H1 (cell line): ENCODE measurements around the gene PMS1. TPM values are rescaled to one million over a fixed set of nuclear protein-coding genes. Genes with fewer than 3 reads are reported as not detected.
A peak's percentile ranks its signal among the peaks of the same experiment; 100 is the strongest.

Source experiments
- JUND ChIP-seq: IDR thresholded peaks from 2 replicates; pipeline ENCODE4 v1.6.1; 2011; ENCODE audit warnings: mild to moderate bottlenecking, improper control_type of control experiment, low read length
- KDM5A ChIP-seq: fragments of 200-600 bp; IDR thresholded peaks from 2 replicates; pipeline ENCODE4 v1.7.1; 2012; ENCODE audit warnings: mild to moderate bottlenecking, low read length, inconsistent platforms, mixed read lengths
- NANOG ChIP-seq: IDR thresholded peaks from 2 replicates; pipeline ENCODE4 v1.6.1; 2011; ENCODE audit warnings: low read length, low read depth, mild to moderate bottlenecking, inconsistent platforms; ENCODE audit not compliant: insufficient read depth, poor library complexity, severe bottlenecking
- POLR2A ChIP-seq, 2 experiments: IDR thresholded peaks; 1 replicate in 1 of 2; 2 replicates in 1 of 2; pipeline ENCODE4 v1.6.1; 2011; ENCODE audit warnings: low read depth in 2 of 2, low read length in 2 of 2, mild to moderate bottlenecking in 2 of 2; ENCODE audit errors: control extremely low read depth in 1 of 2
- polyA plus RNA-seq, 7 experiments: library from polyadenylated mRNA; depleted of rRNA in 3 of 7; stranded (reverse) in 5 of 7; unstranded in 2 of 7; fragments of >200 nt in 5 of 7; fragments of 200-250 nt in 2 of 7; gene quantifications; 1 replicate in 5 of 7; 2 replicates in 1 of 7; 4 replicates in 1 of 7; pipeline versions ENCODE4 v1.2.1 to v1.2.3, GENCODE V29; 2011 to 2013; ENCODE audit warnings: missing spikeins in 2 of 7, mixed read lengths in 2 of 7
- total RNA-seq: library from RNA; stranded (reverse); fragmentation: NEBNext Ultra II Directional; extraction: Animal tissue kit (Norgen Biotek cat#: 25700); gene quantifications from 2 replicates; pipeline ENCODE4 v1.2.1, GENCODE V29; 2021
- TF ChIP-seq, protein P1 (sequence below): fragments of 300-600 bp; sonication (generic); IDR thresholded peaks from 2 replicates; pipeline ENCODE4 v1.7.1; 2012; ENCODE audit warnings: low read length, moderate library complexity, mild to moderate bottlenecking, inconsistent platforms; ENCODE audit not compliant: insufficient replicate concordance
- TF ChIP-seq, protein P2 (sequence below): IDR thresholded peaks from 2 replicates; pipeline ENCODE4 v1.6.1; 2012; ENCODE audit warnings: inconsistent platforms
- TF ChIP-seq, protein P3 (sequence below): IDR thresholded peaks from 2 replicates; pipeline ENCODE4 v1.6.1; 2012; ENCODE audit warnings: low read length, inconsistent platforms

Gene PMS1
- total and polyA plus RNA-seq, 2 of the 8 experiments (the other 6 are each of a cell fraction or from before 2014, with no cell fraction given): 13.1 to 59.7 TPM

DNA sequence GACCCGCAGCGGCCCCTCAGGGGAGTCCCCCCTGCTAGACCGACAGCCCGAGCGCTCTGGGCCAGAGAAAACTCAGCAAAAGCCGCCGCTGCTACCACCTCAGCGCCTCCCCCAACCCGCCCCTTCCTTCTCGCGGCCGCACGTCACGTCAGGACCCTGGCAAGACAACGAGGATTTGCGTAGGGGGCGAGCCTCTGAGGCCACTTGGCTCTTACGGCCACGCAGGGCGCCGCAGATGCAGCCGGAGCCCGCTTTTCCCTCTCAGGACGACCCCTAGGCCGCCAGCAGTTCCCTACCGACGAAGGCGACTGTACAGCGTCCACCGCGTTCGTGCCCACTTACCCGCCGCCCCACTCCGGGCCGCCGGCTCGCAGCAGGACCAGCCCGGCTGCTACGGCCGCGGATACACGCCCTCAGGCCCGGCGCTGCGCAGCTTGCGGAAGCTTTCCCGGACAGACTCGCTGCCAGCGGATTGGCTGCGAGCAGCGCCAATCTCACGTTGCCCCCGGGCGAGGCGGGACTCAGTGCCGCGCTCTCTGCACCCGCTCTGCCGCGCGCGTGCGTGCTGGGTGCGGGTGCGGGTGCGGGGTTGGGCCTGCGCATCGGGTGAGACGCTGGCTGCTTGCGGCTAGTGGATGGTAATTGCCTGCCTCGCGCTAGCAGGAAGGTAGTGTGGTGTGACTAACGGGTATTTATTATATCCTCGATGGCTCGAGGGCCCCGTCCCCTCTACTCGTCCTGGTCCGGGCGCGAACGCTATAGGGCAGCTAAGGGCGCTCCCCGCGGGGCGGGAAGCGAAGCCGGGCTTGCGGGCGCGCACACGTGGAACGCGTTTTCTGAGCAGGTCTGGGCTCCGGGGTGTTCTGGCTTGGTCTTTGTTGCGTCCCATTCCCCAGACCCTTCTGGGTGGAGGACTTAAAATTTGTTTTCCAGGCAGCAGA is at the start of gene PMS1, which contains the start of gene ORMDL1 (continued):
- no peak for TF ChIP-seq NANOG
- TF ChIP-seq KDM5A: no peak
- TF ChIP-seq, protein P1, sequence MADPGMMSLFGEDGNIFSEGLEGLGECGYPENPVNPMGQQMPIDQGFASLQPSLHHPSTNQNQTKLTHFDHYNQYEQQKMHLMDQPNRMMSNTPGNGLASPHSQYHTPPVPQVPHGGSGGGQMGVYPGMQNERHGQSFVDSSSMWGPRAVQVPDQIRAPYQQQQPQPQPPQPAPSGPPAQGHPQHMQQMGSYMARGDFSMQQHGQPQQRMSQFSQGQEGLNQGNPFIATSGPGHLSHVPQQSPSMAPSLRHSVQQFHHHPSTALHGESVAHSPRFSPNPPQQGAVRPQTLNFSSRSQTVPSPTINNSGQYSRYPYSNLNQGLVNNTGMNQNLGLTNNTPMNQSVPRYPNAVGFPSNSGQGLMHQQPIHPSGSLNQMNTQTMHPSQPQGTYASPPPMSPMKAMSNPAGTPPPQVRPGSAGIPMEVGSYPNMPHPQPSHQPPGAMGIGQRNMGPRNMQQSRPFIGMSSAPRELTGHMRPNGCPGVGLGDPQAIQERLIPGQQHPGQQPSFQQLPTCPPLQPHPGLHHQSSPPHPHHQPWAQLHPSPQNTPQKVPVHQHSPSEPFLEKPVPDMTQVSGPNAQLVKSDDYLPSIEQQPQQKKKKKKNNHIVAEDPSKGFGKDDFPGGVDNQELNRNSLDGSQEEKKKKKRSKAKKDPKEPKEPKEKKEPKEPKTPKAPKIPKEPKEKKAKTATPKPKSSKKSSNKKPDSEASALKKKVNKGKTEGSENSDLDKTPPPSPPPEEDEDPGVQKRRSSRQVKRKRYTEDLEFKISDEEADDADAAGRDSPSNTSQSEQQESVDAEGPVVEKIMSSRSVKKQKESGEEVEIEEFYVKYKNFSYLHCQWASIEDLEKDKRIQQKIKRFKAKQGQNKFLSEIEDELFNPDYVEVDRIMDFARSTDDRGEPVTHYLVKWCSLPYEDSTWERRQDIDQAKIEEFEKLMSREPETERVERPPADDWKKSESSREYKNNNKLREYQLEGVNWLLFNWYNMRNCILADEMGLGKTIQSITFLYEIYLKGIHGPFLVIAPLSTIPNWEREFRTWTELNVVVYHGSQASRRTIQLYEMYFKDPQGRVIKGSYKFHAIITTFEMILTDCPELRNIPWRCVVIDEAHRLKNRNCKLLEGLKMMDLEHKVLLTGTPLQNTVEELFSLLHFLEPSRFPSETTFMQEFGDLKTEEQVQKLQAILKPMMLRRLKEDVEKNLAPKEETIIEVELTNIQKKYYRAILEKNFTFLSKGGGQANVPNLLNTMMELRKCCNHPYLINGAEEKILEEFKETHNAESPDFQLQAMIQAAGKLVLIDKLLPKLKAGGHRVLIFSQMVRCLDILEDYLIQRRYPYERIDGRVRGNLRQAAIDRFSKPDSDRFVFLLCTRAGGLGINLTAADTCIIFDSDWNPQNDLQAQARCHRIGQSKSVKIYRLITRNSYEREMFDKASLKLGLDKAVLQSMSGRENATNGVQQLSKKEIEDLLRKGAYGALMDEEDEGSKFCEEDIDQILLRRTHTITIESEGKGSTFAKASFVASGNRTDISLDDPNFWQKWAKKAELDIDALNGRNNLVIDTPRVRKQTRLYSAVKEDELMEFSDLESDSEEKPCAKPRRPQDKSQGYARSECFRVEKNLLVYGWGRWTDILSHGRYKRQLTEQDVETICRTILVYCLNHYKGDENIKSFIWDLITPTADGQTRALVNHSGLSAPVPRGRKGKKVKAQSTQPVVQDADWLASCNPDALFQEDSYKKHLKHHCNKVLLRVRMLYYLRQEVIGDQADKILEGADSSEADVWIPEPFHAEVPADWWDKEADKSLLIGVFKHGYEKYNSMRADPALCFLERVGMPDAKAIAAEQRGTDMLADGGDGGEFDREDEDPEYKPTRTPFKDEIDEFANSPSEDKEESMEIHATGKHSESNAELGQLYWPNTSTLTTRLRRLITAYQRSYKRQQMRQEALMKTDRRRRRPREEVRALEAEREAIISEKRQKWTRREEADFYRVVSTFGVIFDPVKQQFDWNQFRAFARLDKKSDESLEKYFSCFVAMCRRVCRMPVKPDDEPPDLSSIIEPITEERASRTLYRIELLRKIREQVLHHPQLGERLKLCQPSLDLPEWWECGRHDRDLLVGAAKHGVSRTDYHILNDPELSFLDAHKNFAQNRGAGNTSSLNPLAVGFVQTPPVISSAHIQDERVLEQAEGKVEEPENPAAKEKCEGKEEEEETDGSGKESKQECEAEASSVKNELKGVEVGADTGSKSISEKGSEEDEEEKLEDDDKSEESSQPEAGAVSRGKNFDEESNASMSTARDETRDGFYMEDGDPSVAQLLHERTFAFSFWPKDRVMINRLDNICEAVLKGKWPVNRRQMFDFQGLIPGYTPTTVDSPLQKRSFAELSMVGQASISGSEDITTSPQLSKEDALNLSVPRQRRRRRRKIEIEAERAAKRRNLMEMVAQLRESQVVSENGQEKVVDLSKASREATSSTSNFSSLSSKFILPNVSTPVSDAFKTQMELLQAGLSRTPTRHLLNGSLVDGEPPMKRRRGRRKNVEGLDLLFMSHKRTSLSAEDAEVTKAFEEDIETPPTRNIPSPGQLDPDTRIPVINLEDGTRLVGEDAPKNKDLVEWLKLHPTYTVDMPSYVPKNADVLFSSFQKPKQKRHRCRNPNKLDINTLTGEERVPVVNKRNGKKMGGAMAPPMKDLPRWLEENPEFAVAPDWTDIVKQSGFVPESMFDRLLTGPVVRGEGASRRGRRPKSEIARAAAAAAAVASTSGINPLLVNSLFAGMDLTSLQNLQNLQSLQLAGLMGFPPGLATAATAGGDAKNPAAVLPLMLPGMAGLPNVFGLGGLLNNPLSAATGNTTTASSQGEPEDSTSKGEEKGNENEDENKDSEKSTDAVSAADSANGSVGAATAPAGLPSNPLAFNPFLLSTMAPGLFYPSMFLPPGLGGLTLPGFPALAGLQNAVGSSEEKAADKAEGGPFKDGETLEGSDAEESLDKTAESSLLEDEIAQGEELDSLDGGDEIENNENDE: no peak
- no peak for TF ChIP-seq JUND
- TF ChIP-seq POLR2A (IDR thresholded peaks at IDR 0.05; ENCODE audit: control extremely low read depth in 1 of 2, low read depth in 2 of 2, low read length in 2 of 2): peak; percentile 90 to 94
- TF ChIP-seq, protein P2, sequence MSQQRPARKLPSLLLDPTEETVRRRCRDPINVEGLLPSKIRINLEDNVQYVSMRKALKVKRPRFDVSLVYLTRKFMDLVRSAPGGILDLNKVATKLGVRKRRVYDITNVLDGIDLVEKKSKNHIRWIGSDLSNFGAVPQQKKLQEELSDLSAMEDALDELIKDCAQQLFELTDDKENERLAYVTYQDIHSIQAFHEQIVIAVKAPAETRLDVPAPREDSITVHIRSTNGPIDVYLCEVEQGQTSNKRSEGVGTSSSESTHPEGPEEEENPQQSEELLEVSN: peak; percentile 91
- TF ChIP-seq, protein P3, sequence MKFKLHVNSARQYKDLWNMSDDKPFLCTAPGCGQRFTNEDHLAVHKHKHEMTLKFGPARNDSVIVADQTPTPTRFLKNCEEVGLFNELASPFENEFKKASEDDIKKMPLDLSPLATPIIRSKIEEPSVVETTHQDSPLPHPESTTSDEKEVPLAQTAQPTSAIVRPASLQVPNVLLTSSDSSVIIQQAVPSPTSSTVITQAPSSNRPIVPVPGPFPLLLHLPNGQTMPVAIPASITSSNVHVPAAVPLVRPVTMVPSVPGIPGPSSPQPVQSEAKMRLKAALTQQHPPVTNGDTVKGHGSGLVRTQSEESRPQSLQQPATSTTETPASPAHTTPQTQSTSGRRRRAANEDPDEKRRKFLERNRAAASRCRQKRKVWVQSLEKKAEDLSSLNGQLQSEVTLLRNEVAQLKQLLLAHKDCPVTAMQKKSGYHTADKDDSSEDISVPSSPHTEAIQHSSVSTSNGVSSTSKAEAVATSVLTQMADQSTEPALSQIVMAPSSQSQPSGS: peak; percentile 23; the same call in 1 of the 2 replicates
